Epithelial cell of esophagus (primary cell): ENCODE measurements around the gene TOR1AIP2.

Experiments used
- DNase-seq: peaks from one replicate; pipeline ENCODE4 v3.0.0; 2010; ENCODE audit warnings: low read depth
- H3K4me3 ChIP-seq: 2 replicates; pipeline ENCODE4 v1.5.1; 2011; ENCODE audit warnings: mild to moderate bottlenecking, low read length, control low read depth
- CTCF ChIP-seq: IDR thresholded peaks from 2 replicates; pipeline ENCODE4 v1.5.1; 2011; ENCODE audit warnings: low read depth, mild to moderate bottlenecking, low read length, control low read depth, inconsistent platforms; ENCODE audit not compliant: insufficient read depth; ENCODE audit errors: missing control alignments

Gene TOR1AIP2

GRCh38 chr1:179877586-179878265 lies at the start of gene TOR1AIP2:
Gene TOR1AIP2 (minus strand): TSS chr1:179877803. CDS start chr1:179852665, 25,138 bp downstream.
- H3K4me3 ChIP-seq = peak within 1 kb of the TSS; percentile 58
- peak; percentile 86 for DNase-seq
- peak; percentile 19 for TF ChIP-seq CTCF

GRCh38 chr1:179926850-179927205 lies 49.2 kb upstream of the TOR1AIP2 start:
- DNase-seq = no peak
- no peak for TF ChIP-seq CTCF

GRCh38 chr1:179925922-179926849 lies 48.6 kb upstream of the TOR1AIP2 start:
- no peak for TF ChIP-seq CTCF
- DNase-seq = peak; percentile 90

More at GRCh38 chr1:179926850-179927205, 49.2 kb upstream of the TOR1AIP2 start:
- no peak overlapping the region for H3K4me3 ChIP-seq

GRCh38 chr1:179925302-179925701 lies 47.7 kb upstream of the TOR1AIP2 start:
- no peak for TF ChIP-seq CTCF
- no peak for DNase-seq
- H3K4me3 ChIP-seq = no peak overlapping the region

More at GRCh38 chr1:179925922-179926849, 48.6 kb upstream of the TOR1AIP2 start:
- H3K4me3 ChIP-seq = no peak overlapping the region

- TF ChIP-seq CTCF = no peak
- no peak for DNase-seq
- H3K4me3 ChIP-seq = no peak overlapping the region
Measured at GRCh38 chr1:179924268-179924667, 46.7 kb upstream of the TOR1AIP2 start.

- TF ChIP-seq CTCF = no peak
- no peak for DNase-seq
- H3K4me3 ChIP-seq = no peak overlapping the region
Measured at GRCh38 chr1:179923029-179923428, 45.4 kb upstream of the TOR1AIP2 start.
